ENCODE results near the gene ITGA1. TPM values are rescaled to one million over a fixed set of nuclear protein-coding genes. Genes with fewer than 3 reads are reported as not detected.

Gene ITGA1
- total RNA-seq, 4 donors from 2014 or later, result 9.3 to 88.9 (median 17.6) TPM

DNA sequence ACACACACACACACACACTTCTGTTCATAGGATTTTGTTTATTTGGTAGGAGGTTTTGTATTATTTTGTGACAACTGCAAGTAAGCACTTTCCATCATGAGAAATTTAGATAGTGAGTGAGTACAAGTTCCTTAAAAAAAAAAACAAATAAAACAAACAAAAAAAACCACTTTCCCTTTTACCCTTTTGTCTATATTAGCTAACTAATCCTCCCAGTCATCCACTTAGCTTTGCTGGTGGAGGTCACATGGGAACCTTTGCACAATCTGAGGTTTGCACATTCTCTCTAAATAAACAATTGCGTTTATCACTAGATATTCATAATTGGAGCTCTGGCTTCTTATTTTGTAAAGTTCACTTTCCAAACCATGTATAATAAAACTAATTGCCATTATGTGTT lies 6.8 kb downstream of the ITGA1 start:
- H3K4me3 ChIP-seq, result no peak overlapping the region
- no peak for DNase-seq
- H3K36me3 ChIP-seq, result no peaks in the 10 kb centered on the region
- intact Hi-C loops (cut with DNase I), result no loop called here
- H3K27me3 ChIP-seq, result no peaks in the 10 kb centered on the region
- no peaks in the 10 kb centered on the region for H3K9me3 ChIP-seq
- H3K27ac ChIP-seq, result peak overlapping the region in 1 of 4 donors; percentile 23
- TF ChIP-seq CTCF (IDR thresholded peaks at IDR 0.05), result no peak
- 59 to 62% methylated on average over 1 of the region's 1 CpG for WGBS, 2 donors
- H3K4me1 ChIP-seq, result peaks cover 4 to 57% (median 9%) of the 10 kb centered on the region in 3 donors

- Histone ChIP-seq H3K4me3 (no peak overlapping the region), H3K27me3 (no peaks in the 10 kb centered on the region), H3K9me3 (no peaks in the 10 kb centered on the region), H3K4me1 (peaks cover 5 to 69% (median 13%) of the 10 kb centered on the region in 3 donors), H3K27ac (peak overlapping the region in 1 of 4 donors; percentile 97), H3K36me3 (no peaks in the 10 kb centered on the region)
- DNase-seq, result no peak
- intact Hi-C loops (cut with DNase I), result no loop called here
- no peak for TF ChIP-seq POLR2A (IDR thresholded peaks at IDR 0.05)
- TF ChIP-seq CTCF (IDR thresholded peaks at IDR 0.05), result no peak
These were observed 8.3 kb downstream of the ITGA1 start for GRCh38 chr5:52796031-52796430.

- intact Hi-C loops (cut with DNase I), result no loop called here
- Histone ChIP-seq H3K36me3 (peaks cover 0 to 3% (median 0%) of the 10 kb centered on the region in 3 donors), H3K4me1 (peaks cover 11 to 75% (median 16%) of the 10 kb centered on the region in 3 donors), H3K27ac (peak overlapping the region in 3 of 4 donors; percentile 15 to 97 (median 43)), H3K27me3 (no peaks in the 10 kb centered on the region), H3K9me3 (no peaks in the 10 kb centered on the region), H3K4me3 (no peak overlapping the region)
- WGBS, 2 donors, result 65 to 82% methylated on average over 2 of the region's 2 CpGs
- no peak for TF ChIP-seq POLR2A (IDR thresholded peaks at IDR 0.05)
- no peak for TF ChIP-seq CTCF (IDR thresholded peaks at IDR 0.05)
- DNase-seq, result no peak
These were observed 8.9 kb downstream of the ITGA1 start for GRCh38 chr5:52796516-52797103.

DNA sequence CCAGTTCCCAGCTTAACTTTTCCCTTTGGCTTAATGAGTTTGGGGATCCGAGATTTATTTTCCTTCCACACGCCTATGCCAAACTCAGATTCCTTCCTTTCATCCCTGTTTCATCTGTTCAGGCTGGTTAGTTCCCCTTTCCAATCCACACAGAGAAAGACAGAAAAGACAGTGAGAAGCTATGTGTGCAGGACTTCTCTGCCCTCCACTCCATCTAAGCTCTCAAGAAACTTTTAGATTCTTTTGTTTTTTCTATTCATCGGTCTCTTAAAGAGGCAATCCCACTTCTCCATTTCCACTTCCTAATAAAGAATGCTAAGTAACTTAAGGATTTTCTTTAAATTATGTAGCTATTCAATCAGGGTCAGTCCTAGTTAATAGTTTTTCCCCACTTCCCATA lies 11.2 kb downstream of the ITGA1 start:
- no peak for TF ChIP-seq CTCF (IDR thresholded peaks at IDR 0.05)
- TF ChIP-seq POLR2A (IDR thresholded peaks at IDR 0.05), result no peak
- no peaks in the 10 kb centered on the region for H3K9me3 ChIP-seq
- peaks cover 0 to 9% (median 0%) of the 10 kb centered on the region in 3 donors for H3K36me3 ChIP-seq
- peak overlapping the region; percentile 50 to 83 (median 72) for H3K4me3 ChIP-seq
- 10 to 12% methylated on average over 3 of the region's 3 CpGs for WGBS, 2 donors
- intact Hi-C loops (cut with DNase I), result no loop called here
- peaks cover 24 to 91% (median 32%) of the 10 kb centered on the region in 3 donors for H3K4me1 ChIP-seq
- peak overlapping the region; percentile 88 to 97 (median 94) for H3K27ac ChIP-seq
- no peaks in the 10 kb centered on the region for H3K27me3 ChIP-seq
- no peak for DNase-seq

DNA sequence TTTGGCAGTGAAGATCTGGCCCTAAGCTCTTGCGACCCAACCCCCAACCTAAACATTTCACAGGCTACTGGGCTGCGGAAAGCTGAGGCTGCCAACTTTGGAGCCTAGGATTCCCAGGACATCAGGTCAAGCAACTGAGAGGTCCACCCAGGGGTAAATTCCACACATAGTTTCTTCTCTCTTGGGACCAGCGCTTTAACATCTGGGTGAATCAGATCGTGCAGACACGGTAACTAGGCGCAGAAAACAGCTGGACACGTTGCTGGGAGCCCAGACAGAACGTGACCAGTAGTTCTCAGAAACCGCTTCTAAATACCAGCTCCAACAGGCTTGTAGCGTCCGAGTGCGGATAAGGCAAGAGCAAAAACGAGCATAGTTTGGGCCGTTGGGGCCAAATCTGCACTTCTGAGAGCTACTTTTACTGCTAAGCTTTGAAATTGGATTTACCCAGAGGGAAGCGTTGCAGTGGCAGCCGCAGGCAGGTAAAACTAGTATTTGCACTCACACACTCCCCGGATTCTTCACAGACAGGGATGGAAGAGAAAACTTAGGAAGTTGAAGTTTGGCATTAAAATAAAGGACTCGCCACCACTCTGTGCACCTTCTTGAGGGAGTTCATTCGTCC lies 11.8 kb downstream of the ITGA1 start:
- 0 to 1% methylated on average over 13 of the region's 19 CpGs for whole genome bisulfite sequencing, 2 donors
- TF ChIP-seq CTCF (IDR thresholded peaks at IDR 0.05) (no peak), POLR2A (IDR thresholded peaks at IDR 0.05) (no peak)
- peaks cover 0 to 9% (median 0%) of the 10 kb centered on the region in 3 donors for H3K36me3 ChIP-seq
- DNase-seq, result no peak
- no peaks in the 10 kb centered on the region for H3K9me3 ChIP-seq
- H3K4me1 ChIP-seq, result peaks cover 24 to 96% (median 32%) of the 10 kb centered on the region in 3 donors
- peak overlapping the region; percentile 50 to 83 (median 72) for H3K4me3 ChIP-seq
- intact Hi-C loops (cut with DNase I), result no loop called here
- H3K27me3 ChIP-seq, result no peaks in the 10 kb centered on the region
- peak overlapping the region; percentile 88 to 97 (median 94) for H3K27ac ChIP-seq
